Measurements from ENCODE around the gene SLFN12.
A peak's percentile ranks its signal among the peaks of the same experiment; 100 is the strongest.
"Not testable (repeated sequence)": the region's sequence is repeated elsewhere in the genome, so short reads cannot be mapped to it uniquely, and the experiment has no call there.

The SLFN12 gene

GRCh38 chr17:35438433-35438832 lies 6.1 kb upstream of the SLFN12 start:
- DNase-seq (no peak), ATAC-seq (replicated peaks) (no peak)
- no peaks in the 10 kb centered on the region for H3K9me3 Mint-ChIP-seq
- no peak overlapping the region for H3K4me3 Mint-ChIP-seq
- H3K4me1 Mint-ChIP-seq (ENCODE audit: low read depth in 2 of 2) = peaks cover 6 to 7% of the 10 kb centered on the region in 2 donors
- no peak overlapping the region for H3K27ac Mint-ChIP-seq
- H3K36me3 Mint-ChIP-seq (ENCODE audit: insufficient read depth) = no peaks in the 10 kb centered on the region
- no peaks in the 10 kb centered on the region for H3K27me3 Mint-ChIP-seq

GRCh38 chr17:35433075-35433894 lies 985 bp upstream of the SLFN12 start:
- Mint-ChIP-seq H3K27me3 (no peaks in the 10 kb centered on the region), H3K36me3 (ENCODE audit: insufficient read depth) (no peaks in the 10 kb centered on the region), H3K4me1 (ENCODE audit: low read depth in 2 of 2) (peaks cover 24 to 50% of the 10 kb centered on the region in 2 donors), H3K9me3 (no peaks in the 10 kb centered on the region), H3K27ac (peak overlapping the region; percentile 88 to 94), H3K4me3 (peak overlapping the region; percentile 93 to 96)
- DNase-seq = peak in 2 of 3 experiments; percentile 24 to 28
- ATAC-seq (replicated peaks) = peak; percentile 76

GRCh38 chr17:35429702-35430101 lies 2.6 kb downstream of the SLFN12 start:
- Mint-ChIP-seq H3K9me3 (no peaks in the 10 kb centered on the region), H3K4me3 (no peak overlapping the region), H3K27ac (no peak overlapping the region), H3K36me3 (ENCODE audit: insufficient read depth) (no peaks in the 10 kb centered on the region), H3K4me1 (ENCODE audit: low read depth in 2 of 2) (peaks cover 30 to 65% of the 10 kb centered on the region in 2 donors), H3K27me3 (no peaks in the 10 kb centered on the region)
- ATAC-seq (replicated peaks) (no peak), DNase-seq (no peak)

GRCh38 chr17:35428229-35428628 lies 4.1 kb downstream of the SLFN12 start:
- peaks cover 23 to 56% of the 10 kb centered on the region in 2 donors for H3K4me1 Mint-ChIP-seq (ENCODE audit: low read depth in 2 of 2)
- ATAC-seq (replicated peaks) (peak; percentile 26), DNase-seq (no peak)
- H3K27ac Mint-ChIP-seq = peak overlapping the region in 1 of 2 donors; percentile 32
- H3K36me3 Mint-ChIP-seq (ENCODE audit: insufficient read depth) = no peaks in the 10 kb centered on the region
- no peaks in the 10 kb centered on the region for H3K9me3 Mint-ChIP-seq
- peak overlapping the region in 1 of 2 donors; percentile 25 for H3K4me3 Mint-ChIP-seq
- no peaks in the 10 kb centered on the region for H3K27me3 Mint-ChIP-seq

GRCh38 chr17:35423761-35424160 lies 8.5 kb downstream of the SLFN12 start:
- H3K27ac Mint-ChIP-seq = peak overlapping the region in 1 of 2 donors; percentile 12
- no peaks in the 10 kb centered on the region for H3K9me3 Mint-ChIP-seq
- no peaks in the 10 kb centered on the region for H3K27me3 Mint-ChIP-seq
- H3K4me1 Mint-ChIP-seq (ENCODE audit: low read depth in 2 of 2) = peaks cover 11 to 20% of the 10 kb centered on the region in 2 donors
- DNase-seq (no peak), ATAC-seq (replicated peaks) (no peak)
- no peak overlapping the region for H3K4me3 Mint-ChIP-seq
- no peaks in the 10 kb centered on the region for H3K36me3 Mint-ChIP-seq (ENCODE audit: insufficient read depth)

- H3K27ac Mint-ChIP-seq; H3K36me3 Mint-ChIP-seq (ENCODE audit: insufficient read depth); H3K9me3 Mint-ChIP-seq; H3K4me3 Mint-ChIP-seq; ATAC-seq (replicated peaks); DNase-seq; H3K4me1 Mint-ChIP-seq (ENCODE audit: low read depth in 2 of 2); H3K27me3 Mint-ChIP-seq: not testable (repeated sequence)
Measured at GRCh38 chr17:35421069-35421468, 11.2 kb downstream of the SLFN12 start.

- DNase-seq (no peak), ATAC-seq (replicated peaks) (no peak)
- Mint-ChIP-seq H3K9me3 (no peaks in the 10 kb centered on the region), H3K36me3 (ENCODE audit: insufficient read depth) (no peaks in the 10 kb centered on the region), H3K27me3 (no peaks in the 10 kb centered on the region), H3K27ac (no peak overlapping the region), H3K4me3 (no peak overlapping the region), H3K4me1 (ENCODE audit: low read depth in 2 of 2) (peaks cover 1 to 4% of the 10 kb centered on the region in 2 donors)
Measured at GRCh38 chr17:35416659-35417058, 15.6 kb downstream of the SLFN12 start.

GRCh38 chr17:35414707-35415106 lies 17.6 kb downstream of the SLFN12 start:
- not testable (repeated sequence) for H3K36me3 Mint-ChIP-seq (ENCODE audit: insufficient read depth); H3K4me1 Mint-ChIP-seq (ENCODE audit: low read depth in 2 of 2); DNase-seq; H3K27ac Mint-ChIP-seq; H3K27me3 Mint-ChIP-seq; H3K4me3 Mint-ChIP-seq; ATAC-seq (replicated peaks); H3K9me3 Mint-ChIP-seq

GRCh38 chr17:35414247-35414646 lies 18.1 kb downstream of the SLFN12 start:
- no peaks in the 10 kb centered on the region for H3K9me3 Mint-ChIP-seq
- no peak for DNase-seq
- peaks cover 2 to 4% of the 10 kb centered on the region in 2 donors for H3K4me1 Mint-ChIP-seq (ENCODE audit: low read depth in 2 of 2)
- H3K4me3 Mint-ChIP-seq = no peak overlapping the region
- no peak for ATAC-seq (replicated peaks)
- no peak overlapping the region for H3K27ac Mint-ChIP-seq
- H3K27me3 Mint-ChIP-seq = no peaks in the 10 kb centered on the region
- H3K36me3 Mint-ChIP-seq (ENCODE audit: insufficient read depth) = peaks cover 2% of the 10 kb centered on the region

GRCh38 chr17:35407531-35407930 lies 24.8 kb downstream of the SLFN12 start:
- Mint-ChIP-seq H3K4me1 (ENCODE audit: low read depth in 2 of 2) (peaks cover 3 to 8% of the 10 kb centered on the region in 2 donors), H3K27me3 (no peaks in the 10 kb centered on the region), H3K9me3 (no peaks in the 10 kb centered on the region), H3K36me3 (ENCODE audit: insufficient read depth) (peaks cover 3% of the 10 kb centered on the region), H3K27ac (no peak overlapping the region), H3K4me3 (no peak overlapping the region)
- DNase-seq (no peak), ATAC-seq (replicated peaks) (no peak)

GRCh38 chr17:35406568-35406967 lies 25.7 kb downstream of the SLFN12 start:
- ATAC-seq (replicated peaks) (no peak), DNase-seq (no peak)
- peaks cover 3% of the 10 kb centered on the region for H3K36me3 Mint-ChIP-seq (ENCODE audit: insufficient read depth)
- H3K4me1 Mint-ChIP-seq (ENCODE audit: low read depth in 2 of 2) = peaks cover 3 to 8% of the 10 kb centered on the region in 2 donors
- H3K4me3 Mint-ChIP-seq = no peak overlapping the region
- H3K9me3 Mint-ChIP-seq = no peaks in the 10 kb centered on the region
- H3K27me3 Mint-ChIP-seq = no peaks in the 10 kb centered on the region
- no peak overlapping the region for H3K27ac Mint-ChIP-seq

- H3K36me3 Mint-ChIP-seq (ENCODE audit: insufficient read depth) = peaks cover 2% of the 10 kb centered on the region
- no peak overlapping the region for H3K27ac Mint-ChIP-seq
- ATAC-seq (replicated peaks) (no peak), DNase-seq (no peak)
- no peaks in the 10 kb centered on the region for H3K27me3 Mint-ChIP-seq
- H3K4me1 Mint-ChIP-seq (ENCODE audit: low read depth in 2 of 2) = peaks cover 3 to 8% of the 10 kb centered on the region in 2 donors
- no peak overlapping the region for H3K4me3 Mint-ChIP-seq
- no peaks in the 10 kb centered on the region for H3K9me3 Mint-ChIP-seq
Measured at GRCh38 chr17:35404360-35404759, 27.9 kb downstream of the SLFN12 start.

- not testable (repeated sequence) for ATAC-seq (replicated peaks); H3K27ac Mint-ChIP-seq; H3K36me3 Mint-ChIP-seq (ENCODE audit: insufficient read depth); H3K4me1 Mint-ChIP-seq (ENCODE audit: low read depth in 2 of 2); H3K9me3 Mint-ChIP-seq; H3K27me3 Mint-ChIP-seq; DNase-seq; H3K4me3 Mint-ChIP-seq
Measured at GRCh38 chr17:35393783-35394182, 38.5 kb downstream of the SLFN12 start.

GRCh38 chr17:35390663-35391062 lies 41.6 kb downstream of the SLFN12 start:
- Mint-ChIP-seq H3K36me3 (ENCODE audit: insufficient read depth) (no peaks in the 10 kb centered on the region), H3K4me3 (no peak overlapping the region), H3K9me3 (no peaks in the 10 kb centered on the region), H3K4me1 (ENCODE audit: low read depth in 2 of 2) (peaks cover 2 to 7% of the 10 kb centered on the region in 2 donors), H3K27ac (no peak overlapping the region), H3K27me3 (peaks cover 0 to 7% of the 10 kb centered on the region in 2 donors)
- ATAC-seq (replicated peaks) (no peak), DNase-seq (no peak)
